ENCODE data around the gene RHBDF1. TPM values are rescaled to one million over a fixed set of nuclear protein-coding genes. Genes with fewer than 3 reads are reported as not detected.

RHBDF1 gene
- total and polyA plus RNA-seq, 2 experiments from 2014 or later, result 22.6 to 24.5 TPM

DNA sequence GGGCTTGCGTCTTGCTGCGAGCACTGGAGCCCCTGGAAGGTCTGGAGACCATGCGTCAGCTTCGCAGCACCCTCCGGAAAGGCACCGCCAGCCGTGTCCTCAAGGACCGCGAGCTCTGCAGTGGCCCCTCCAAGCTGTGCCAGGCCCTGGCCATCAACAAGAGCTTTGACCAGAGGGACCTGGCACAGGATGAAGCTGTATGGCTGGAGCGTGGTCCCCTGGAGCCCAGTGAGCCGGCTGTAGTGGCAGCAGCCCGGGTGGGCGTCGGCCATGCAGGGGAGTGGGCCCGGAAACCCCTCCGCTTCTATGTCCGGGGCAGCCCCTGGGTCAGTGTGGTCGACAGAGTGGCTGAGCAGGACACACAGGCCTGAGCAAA lies 13.0 kb upstream of the RHBDF1 start (continued):
- TF ChIP-seq ZNF462 (CRISPR knock-in tag; IDR thresholded peaks at IDR 0.05), result no peak
- TF ChIP-seq EZH2phosphoT487 (IDR thresholded peaks at IDR 0.05; ENCODE audit: unreplicated experiment), result no peak
- no peak for TF ChIP-seq NANOG (IDR thresholded peaks at IDR 0.05; ENCODE audit: borderline replicate concordance)

DNA sequence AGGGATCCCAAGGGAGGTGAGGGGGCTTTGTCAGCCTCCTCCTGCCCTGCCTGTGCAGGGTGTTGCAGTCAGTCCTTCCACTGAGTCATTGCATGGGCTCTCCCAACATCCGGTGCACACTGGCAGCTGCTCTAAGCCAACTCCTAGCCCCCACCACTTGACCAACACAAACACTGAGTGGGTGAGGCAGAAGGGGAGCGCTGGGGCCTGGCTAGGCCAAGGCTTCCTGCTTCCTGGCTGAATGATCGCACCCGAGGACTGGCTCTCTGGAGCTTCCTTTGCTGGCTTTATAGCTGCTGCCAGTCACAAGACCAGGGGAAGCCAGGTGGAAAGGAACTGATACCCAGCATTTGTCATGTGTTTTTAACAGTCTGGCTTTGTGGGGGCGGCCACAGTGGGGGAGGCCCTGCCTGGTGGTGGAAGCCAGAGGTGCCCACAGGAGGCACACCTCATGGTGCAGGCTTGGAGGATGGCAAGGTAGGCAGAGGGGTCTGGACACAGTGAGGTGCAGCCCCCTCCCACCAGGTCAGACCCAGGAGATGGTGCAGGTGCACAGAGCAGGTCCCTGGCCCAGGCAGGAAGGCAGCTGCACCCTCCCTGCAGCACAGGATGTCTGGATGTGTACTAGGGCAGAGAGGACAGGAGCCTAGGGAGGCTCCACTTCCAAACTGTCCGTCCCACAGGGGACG lies 12.4 kb upstream of the RHBDF1 start:
- H3K79me2 ChIP-seq (replicated peaks; ENCODE audit: insufficient read depth), result no peaks in the 10 kb centered on the region
- no peak overlapping the region for H3K4me3 Mint-ChIP-seq
- H2AFZ ChIP-seq, result no peak overlapping the region
- no peak overlapping the region for H3K27ac ChIP-seq (ENCODE audit: low read depth)
- H3K9me2 ChIP-seq (ENCODE audit: insufficient read depth), result no peaks in the 10 kb centered on the region
- H3K27me3 ChIP-seq (ENCODE audit: insufficient read depth), result no peaks in the 10 kb centered on the region
- H3K27ac Mint-ChIP-seq, result no peak overlapping the region
- no peaks in the 10 kb centered on the region for H3K9me3 Mint-ChIP-seq
- H4K20me1 ChIP-seq (replicated peaks; ENCODE audit: insufficient read depth), result no peaks in the 10 kb centered on the region; the same call in 1 of the 2 replicates
- no peak overlapping the region for H3K4me2 ChIP-seq
- peaks cover 21% of the 10 kb centered on the region for H3K36me3 Mint-ChIP-seq (ENCODE audit: low read depth)
- ATAC-seq, result no peak
- no peak overlapping the region for H3K4me3 ChIP-seq
- no peaks in the 10 kb centered on the region; the same call in 1 of the 2 replicates for H3K4me1 ChIP-seq (ENCODE audit: insufficient read depth)
- H3K36me3 ChIP-seq (ENCODE audit: insufficient read depth), result no peaks in the 10 kb centered on the region
- no peaks in the 10 kb centered on the region for H3F3A ChIP-seq (replicated peaks; ENCODE audit: low read depth)
- H3K4me1 Mint-ChIP-seq, result peaks cover 8% of the 10 kb centered on the region
- H3K27me3 Mint-ChIP-seq (ENCODE audit: insufficient read depth, low read depth, poor library complexity), result peaks cover 9% of the 10 kb centered on the region
- DNase-seq (ENCODE audit: low spot score), result no peak
- TF ChIP-seq JUNB (IDR thresholded peaks at IDR 0.05; ENCODE audit: unreplicated experiment), result no peak
- TF ChIP-seq ETS1 (IDR thresholded peaks at IDR 0.05), result no peak
- TF ChIP-seq STAT1 (IDR thresholded peaks at IDR 0.05; ENCODE audit: unreplicated experiment), result no peak
- TF ChIP-seq REST (IDR thresholded peaks at IDR 0.05; ENCODE audit: unreplicated experiment), result no peak
- no peak for TF ChIP-seq ZNF331 (CRISPR knock-in tag; IDR thresholded peaks at IDR 0.05; ENCODE audit: low read depth)
- TF ChIP-seq EZH2phosphoT487 (IDR thresholded peaks at IDR 0.05; ENCODE audit: unreplicated experiment), result no peak
- no peak for TF ChIP-seq CREB1 (CRISPR knock-in tag; IDR thresholded peaks at IDR 0.05; ENCODE audit: low read depth)

Data from GM23338 (cell line).